Cerebellar cortex (tissue), 1 donor: Measurements from ENCODE around the gene TNN.
A peak's percentile ranks its signal among the peaks of the same experiment; 100 is the strongest.

ENCODE experiments used
- DNase-seq: peaks from one replicate; pipeline ENCODE4 v3.0.0-alpha.2; 2015; ENCODE audit warnings: low spot score

TNN gene

GRCh38 chr1:175147569-175147968 lies 79.9 kb downstream of the TNN start:
- no peak for DNase-seq

- no peak for DNase-seq
These were observed 80.4 kb downstream of the TNN start for GRCh38 chr1:175148068-175148467.

GRCh38 chr1:175150596-175151319 lies 83.1 kb downstream of the TNN start:
- DNase-seq, result no peak

GRCh38 chr1:175152006-175152652 lies 84.5 kb downstream of the TNN start:
- DNase-seq, result peak; percentile 63

- peak; percentile 72 for DNase-seq
These were observed 87.2 kb downstream of the TNN start for GRCh38 chr1:175154629-175155472.

GRCh38 chr1:175155473-175155856 lies 87.8 kb downstream of the TNN start:
- DNase-seq, result no peak

GRCh38 chr1:175155936-175156335 lies 88.3 kb downstream of the TNN start:
- DNase-seq, result no peak

- no peak for DNase-seq
These were observed 89.6 kb downstream of the TNN start for GRCh38 chr1:175157200-175157599.

GRCh38 chr1:175158170-175158591 lies 90.5 kb downstream of the TNN start:
- no peak for DNase-seq

GRCh38 chr1:175162955-175163354 lies 95.3 kb downstream of the TNN start:
- no peak for DNase-seq

- DNase-seq, result no peak
These were observed 96.1 kb downstream of the TNN start for GRCh38 chr1:175163702-175164101.

GRCh38 chr1:175164751-175165150 lies 97.1 kb downstream of the TNN start:
- no peak for DNase-seq

- no peak for DNase-seq
These were observed 99.1 kb downstream of the TNN start for GRCh38 chr1:175166746-175167145.

- no peak for DNase-seq
These were observed 100.2 kb downstream of the TNN start for GRCh38 chr1:175167861-175168260.

- DNase-seq, result no peak
These were observed 101.1 kb downstream of the TNN start for GRCh38 chr1:175168782-175169181.

- DNase-seq, result no peak
These were observed 101.8 kb downstream of the TNN start for GRCh38 chr1:175169286-175170018.

- DNase-seq, result no peak
These were observed 103.6 kb downstream of the TNN start for GRCh38 chr1:175171036-175171913.

GRCh38 chr1:175172503-175172902 lies 104.9 kb downstream of the TNN start:
- DNase-seq, result no peak

GRCh38 chr1:175173531-175173930 lies 105.9 kb downstream of the TNN start:
- DNase-seq, result no peak

- DNase-seq, result no peak
These were observed 106.9 kb downstream of the TNN start for GRCh38 chr1:175174309-175175102.
